Thoracic aorta (tissue), 2 donors: ENCODE results near the gene FBXL15. TPM values are rescaled to one million over a fixed set of nuclear protein-coding genes. Genes with fewer than 3 reads are reported as not detected.
A peak's percentile ranks its signal among the peaks of the same experiment; 100 is the strongest.

Experiments
- ATAC-seq: fragments of 150-250 bp; one replicate; pipeline ENCODE4 v1.8.0; 2017; ENCODE audit warnings: low read depth; ENCODE audit not compliant: insufficient number of reproducible peaks, low FRiP score
- DNase-seq: peaks from one replicate; pipeline ENCODE4 v3.0.0-alpha.2; 2020; ENCODE audit warnings: low spot score
- H3K27ac ChIP-seq, 2 donors: fragments of 200-600 bp; sonication (generic); 1 replicate in 1 of 2; 2 replicates in 1 of 2; pipeline ENCODE4 v1.5.1; 2016; ENCODE audit warnings: mild to moderate bottlenecking in 2 of 2, moderate library complexity in 2 of 2
- H3K27me3 ChIP-seq: fragments of 200-600 bp; sonication (generic); replicated peaks from 2 replicates; pipeline ENCODE4 v1.6.0; 2016; ENCODE audit warnings: mild to moderate bottlenecking; ENCODE audit not compliant: insufficient read depth
- H3K36me3 ChIP-seq: fragments of 200-600 bp; sonication (generic); one replicate; pipeline ENCODE4 v1.5.1; 2016
- H3K4me1 ChIP-seq, 2 donors: fragments of 200-600 bp; sonication (generic); 1 replicate in 1 of 2; 2 replicates in 1 of 2; pipeline versions ENCODE4 v1.5.1 to v1.6.0; 2016; ENCODE audit warnings: low read depth in 2 of 2, mild to moderate bottlenecking in 1 of 2; ENCODE audit not compliant: control insufficient read depth in 1 of 2
- H3K4me3 ChIP-seq: fragments of 200-600 bp; sonication (generic); 2 replicates; pipeline ENCODE4 v1.5.1; 2016; ENCODE audit warnings: mild to moderate bottlenecking
- H3K9me3 ChIP-seq: fragments of 200-600 bp; sonication (generic); 2 replicates; pipeline ENCODE4 v1.5.1; 2016
- CTCF ChIP-seq: fragments of 200-600 bp; sonication (generic); IDR thresholded peaks from one replicate; pipeline ENCODE4 v1.5.1; 2019; ENCODE audit warnings: antibody characterized with exemption
- total RNA-seq, 2 donors: library from RNA; depleted of rRNA; stranded (reverse); fragments of >200 nt; gene quantifications; one replicate each; pipeline versions ENCODE4 v1.1.0 to v1.2.3, GENCODE V29; 2016

Gene FBXL15
- total RNA-seq, 2 donors from 2014 or later: 19.8 to 24.0 TPM

DNA sequence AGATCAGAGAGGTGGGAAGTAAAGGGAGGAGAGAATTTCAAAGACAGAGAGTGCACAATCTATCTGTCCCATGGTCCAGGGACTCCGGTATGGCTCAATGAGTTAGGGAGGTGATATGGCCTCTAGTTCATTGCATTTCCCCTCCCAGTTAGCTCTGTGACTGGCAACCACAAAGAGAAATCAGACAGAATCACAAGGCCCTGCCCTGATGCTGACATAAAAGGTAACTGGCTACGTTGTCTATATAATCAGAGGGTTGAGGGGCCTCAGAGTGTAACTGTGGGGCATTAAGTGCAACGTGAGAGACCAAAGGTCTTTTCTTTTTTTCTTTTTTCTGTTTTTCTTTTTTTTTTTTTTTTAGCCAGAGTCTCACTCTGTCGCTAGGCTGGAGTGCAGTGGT, 38.0 kb downstream of the FBXL15 start:
- no peak overlapping the region for H3K27ac ChIP-seq
- peaks cover 4 to 14% of the 10 kb centered on the region in 2 donors for H3K4me1 ChIP-seq
- H3K4me3 ChIP-seq: no peak overlapping the region
- TF ChIP-seq CTCF: no peak
- no peaks in the 10 kb centered on the region for H3K36me3 ChIP-seq
- ATAC-seq: no peak
- DNase-seq: no peak
- H3K27me3 ChIP-seq: no peaks in the 10 kb centered on the region
- H3K9me3 ChIP-seq: no peaks in the 10 kb centered on the region

- TF ChIP-seq CTCF: no peak
- no peak for DNase-seq
- peak overlapping the region; percentile 77 for H3K4me3 ChIP-seq
These were observed 40.2 kb downstream of the FBXL15 start for GRCh38 chr10:102460836-102461186.

GRCh38 chr10:102461187-102462054, 40.8 kb downstream of the FBXL15 start:
- H3K4me3 ChIP-seq: peak overlapping the region; percentile 77
- no peaks in the 10 kb centered on the region for H3K27me3 ChIP-seq
- H3K36me3 ChIP-seq: no peaks in the 10 kb centered on the region
- TF ChIP-seq CTCF: no peak
- H3K9me3 ChIP-seq: no peaks in the 10 kb centered on the region
- H3K4me1 ChIP-seq: peaks cover 4 to 14% of the 10 kb centered on the region in 2 donors
- H3K27ac ChIP-seq: no peak overlapping the region
- DNase-seq (peak; percentile 49), ATAC-seq (peak; percentile 65)

More at GRCh38 chr10:102460836-102461186, 40.2 kb downstream of the FBXL15 start:
- no peaks in the 10 kb centered on the region for H3K27me3 ChIP-seq
- H3K4me1 ChIP-seq: peaks cover 4 to 14% of the 10 kb centered on the region in 2 donors
- peak; percentile 39 for ATAC-seq
- H3K36me3 ChIP-seq: no peaks in the 10 kb centered on the region
- no peak overlapping the region for H3K27ac ChIP-seq
- no peaks in the 10 kb centered on the region for H3K9me3 ChIP-seq

DNA sequence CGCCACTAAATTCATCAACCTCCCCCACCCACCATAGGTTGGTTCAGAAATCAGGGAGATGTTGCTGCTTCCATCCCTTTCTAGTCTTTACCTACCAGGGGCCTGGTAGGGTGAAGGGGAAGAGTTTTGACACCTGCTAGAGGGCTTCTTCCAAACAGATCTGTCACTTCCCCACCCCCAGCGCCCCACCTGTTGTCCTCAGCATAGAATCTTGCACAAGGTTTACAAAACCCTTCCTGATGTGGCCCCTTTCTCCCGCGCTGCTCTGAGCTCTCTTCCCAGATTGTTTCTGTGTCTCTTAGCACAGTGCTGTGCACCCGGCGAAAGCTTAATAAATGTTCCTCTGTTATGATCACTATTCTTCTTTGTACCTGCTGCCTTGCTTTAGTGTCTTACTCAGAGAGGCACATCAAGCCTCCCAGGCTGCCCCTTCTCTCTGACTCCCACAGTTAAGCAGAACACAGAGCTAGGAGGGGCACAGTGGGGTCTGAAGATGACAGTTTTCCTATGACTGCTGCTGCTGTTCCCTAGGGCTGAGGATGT, 41.9 kb downstream of the FBXL15 start:
- DNase-seq: no peak
- H3K36me3 ChIP-seq: no peaks in the 10 kb centered on the region
- ATAC-seq: no peak
- TF ChIP-seq CTCF: no peak
- no peaks in the 10 kb centered on the region for H3K27me3 ChIP-seq
- H3K4me1 ChIP-seq: peaks cover 4 to 14% of the 10 kb centered on the region in 2 donors
- no peak overlapping the region for H3K27ac ChIP-seq
- no peaks in the 10 kb centered on the region for H3K9me3 ChIP-seq
- H3K4me3 ChIP-seq: no peak overlapping the region

DNA sequence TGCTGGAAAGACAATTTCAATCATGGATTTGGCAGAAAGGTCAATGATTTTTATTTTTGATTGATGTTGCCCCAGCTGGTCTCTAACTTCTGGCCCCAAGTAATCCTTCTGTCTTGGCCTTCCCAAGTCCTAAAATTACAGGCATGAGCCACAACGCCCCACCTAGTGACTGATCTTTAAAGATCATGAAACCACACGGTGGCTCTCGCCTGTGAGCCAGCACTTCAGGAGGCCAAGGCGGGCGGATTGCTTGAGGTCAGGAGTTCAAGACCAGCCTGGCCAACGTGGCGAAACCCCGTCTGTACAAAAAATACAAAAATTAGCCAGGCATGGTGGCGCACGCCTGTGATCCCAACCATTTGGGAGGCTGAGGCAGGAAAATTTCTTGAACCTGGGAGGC, 43.3 kb downstream of the FBXL15 start:
- TF ChIP-seq CTCF: no peak

More for the DNA sequence above, 43.3 kb downstream of the FBXL15 start:
- no peak for ATAC-seq
- no peaks in the 10 kb centered on the region for H3K9me3 ChIP-seq
- H3K27me3 ChIP-seq: no peaks in the 10 kb centered on the region
- no peaks in the 10 kb centered on the region for H3K36me3 ChIP-seq
- H3K27ac ChIP-seq: no peak overlapping the region
- H3K4me3 ChIP-seq: no peak overlapping the region
- peaks cover 4 to 14% of the 10 kb centered on the region in 2 donors for H3K4me1 ChIP-seq
- DNase-seq: no peak
